GM20000 (cell line): ENCODE data around the gene DCTN3.
A peak's percentile ranks its signal among the peaks of the same experiment; 100 is the strongest.

Experiments used
- DNase-seq: peaks from one replicate; pipeline ENCODE4 v3.0.0; 2012; ENCODE audit warnings: low spot score
- TF ChIP-seq, protein P1 (sequence below): IDR thresholded peaks from 2 replicates; pipeline ENCODE4 v1.5.1; 2012; ENCODE audit warnings: mild to moderate bottlenecking, control low read depth; ENCODE audit errors: extremely low read depth, missing control alignments

The DCTN3 gene

DNA sequence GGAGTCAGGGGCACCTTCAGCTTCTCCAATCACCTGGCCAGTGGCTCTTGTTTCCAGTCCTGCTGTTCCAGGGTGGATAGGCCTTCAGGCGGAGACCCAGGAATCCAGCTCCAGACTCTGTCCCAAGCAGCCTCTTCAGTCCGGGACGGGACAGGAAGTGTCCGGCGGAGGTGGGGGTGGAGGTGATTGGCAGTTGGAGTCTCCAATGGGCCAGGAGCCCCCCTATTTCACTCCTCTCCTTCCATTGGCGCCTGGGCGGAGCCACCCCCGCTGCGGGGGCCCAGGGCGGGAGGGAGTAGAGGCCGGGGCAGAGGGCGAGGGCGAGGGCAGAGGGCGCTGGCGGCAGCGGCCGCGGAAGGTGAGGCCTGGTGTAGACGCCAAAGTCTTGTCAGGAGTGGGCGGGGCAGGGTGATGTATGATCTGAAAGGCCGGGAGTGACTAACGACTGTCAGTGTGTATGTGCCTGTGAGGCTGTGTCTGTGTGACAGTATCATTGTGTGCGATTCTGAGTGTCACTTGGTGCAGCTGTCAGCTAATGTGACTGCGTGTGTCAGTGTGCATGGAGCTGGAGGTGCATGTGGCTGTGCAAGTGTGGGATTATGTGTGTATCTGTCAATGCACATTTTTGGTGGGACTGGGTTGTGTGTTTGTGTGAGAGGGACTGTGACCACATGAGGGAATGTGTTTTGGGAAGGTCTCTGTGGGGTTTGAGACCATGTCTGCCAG is 31.7 kb upstream of the DCTN3 start, which contains the start of gene IL11RA:
IL11RA (plus strand) TSS at position 310 of the 726 bp plus-strand sequence. CDS start 3,033 bp downstream, outside the sequence.
- no peak for DNase-seq

DNA sequence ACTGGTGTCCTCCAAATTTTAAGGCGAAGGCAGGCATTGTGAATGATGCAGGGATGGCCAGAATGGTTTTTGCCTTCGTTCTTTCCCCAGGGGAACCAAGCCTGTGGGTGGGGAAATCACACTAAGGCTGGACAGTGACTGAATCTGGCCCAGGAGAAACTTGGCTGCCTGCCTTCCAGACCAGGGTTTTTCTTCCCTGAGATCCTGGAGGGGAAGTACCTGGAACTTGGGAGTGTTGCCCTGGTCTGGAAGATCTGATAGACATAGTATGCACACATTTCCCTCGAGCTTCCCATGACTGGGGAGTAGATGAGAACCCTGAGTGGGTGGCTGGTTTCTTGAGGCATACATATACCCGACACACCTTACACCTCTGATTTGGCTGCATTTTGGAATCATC is 31.0 kb upstream of the DCTN3 start:
- no peak for DNase-seq
- TF ChIP-seq, protein P1, sequence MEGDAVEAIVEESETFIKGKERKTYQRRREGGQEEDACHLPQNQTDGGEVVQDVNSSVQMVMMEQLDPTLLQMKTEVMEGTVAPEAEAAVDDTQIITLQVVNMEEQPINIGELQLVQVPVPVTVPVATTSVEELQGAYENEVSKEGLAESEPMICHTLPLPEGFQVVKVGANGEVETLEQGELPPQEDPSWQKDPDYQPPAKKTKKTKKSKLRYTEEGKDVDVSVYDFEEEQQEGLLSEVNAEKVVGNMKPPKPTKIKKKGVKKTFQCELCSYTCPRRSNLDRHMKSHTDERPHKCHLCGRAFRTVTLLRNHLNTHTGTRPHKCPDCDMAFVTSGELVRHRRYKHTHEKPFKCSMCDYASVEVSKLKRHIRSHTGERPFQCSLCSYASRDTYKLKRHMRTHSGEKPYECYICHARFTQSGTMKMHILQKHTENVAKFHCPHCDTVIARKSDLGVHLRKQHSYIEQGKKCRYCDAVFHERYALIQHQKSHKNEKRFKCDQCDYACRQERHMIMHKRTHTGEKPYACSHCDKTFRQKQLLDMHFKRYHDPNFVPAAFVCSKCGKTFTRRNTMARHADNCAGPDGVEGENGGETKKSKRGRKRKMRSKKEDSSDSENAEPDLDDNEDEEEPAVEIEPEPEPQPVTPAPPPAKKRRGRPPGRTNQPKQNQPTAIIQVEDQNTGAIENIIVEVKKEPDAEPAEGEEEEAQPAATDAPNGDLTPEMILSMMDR: no peak

More for the DNA sequence above, 31.7 kb upstream of the DCTN3 start, which contains the start of gene IL11RA:
- TF ChIP-seq, protein P1: no peak

DNA sequence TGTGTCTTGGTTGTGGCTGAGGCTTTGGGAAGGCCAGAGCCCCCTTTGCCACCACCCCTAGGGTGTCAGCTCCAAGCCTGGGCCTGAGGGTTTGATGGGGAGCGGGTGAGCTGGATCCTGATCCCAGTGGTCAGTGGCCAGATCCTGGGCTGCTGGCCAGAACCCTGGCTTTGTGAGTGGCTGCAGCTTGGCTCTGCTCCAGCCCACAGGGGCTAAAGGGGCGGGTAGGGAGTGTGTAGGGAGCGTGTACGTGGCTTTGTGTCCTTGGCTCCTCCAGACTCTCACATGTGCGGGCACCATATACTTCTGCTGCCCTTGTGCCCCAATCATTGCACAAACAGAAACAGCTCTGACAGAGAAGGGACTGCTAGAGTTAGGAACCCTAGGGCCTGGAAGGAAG is 30.5 kb upstream of the DCTN3 start:
- no peak for DNase-seq
- TF ChIP-seq, protein P1: no peak

DNA sequence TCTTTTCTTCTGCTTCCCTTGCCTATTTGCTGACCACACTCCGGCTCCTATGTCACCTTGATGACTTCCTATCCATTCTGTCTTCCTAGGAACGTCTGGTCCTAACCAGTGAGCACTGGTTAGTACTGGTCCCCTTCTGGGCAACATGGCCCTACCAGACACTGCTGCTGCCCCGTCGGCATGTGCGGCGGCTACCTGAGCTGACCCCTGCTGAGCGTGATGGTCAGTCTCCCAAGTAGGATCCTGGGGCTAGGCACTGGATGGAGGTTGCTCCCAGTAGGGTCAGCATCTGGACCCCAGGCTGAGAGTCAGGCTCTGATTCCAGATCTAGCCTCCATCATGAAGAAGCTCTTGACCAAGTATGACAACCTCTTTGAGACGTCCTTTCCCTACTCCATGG is 28.4 kb upstream of the DCTN3 start:
- no peak for DNase-seq
- TF ChIP-seq, protein P1: no peak

DNA sequence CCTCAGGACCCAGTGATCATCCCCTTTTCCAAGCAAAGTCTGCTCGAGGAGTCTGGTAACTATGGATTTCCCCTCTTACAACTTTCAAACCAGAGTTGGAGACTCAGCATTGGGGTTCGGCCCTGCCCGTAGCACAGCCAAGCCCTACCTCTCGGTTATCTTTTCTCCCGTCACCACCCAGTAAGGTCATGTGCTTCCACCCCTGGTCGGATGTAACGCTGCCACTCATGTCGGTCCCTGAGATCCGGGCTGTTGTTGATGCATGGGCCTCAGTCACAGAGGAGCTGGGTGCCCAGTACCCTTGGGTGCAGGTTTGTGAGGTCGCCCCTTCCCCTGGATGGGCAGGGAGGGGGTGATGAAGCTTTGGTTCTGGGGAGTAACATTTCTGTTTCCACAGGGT is 27.4 kb upstream of the DCTN3 start:
- TF ChIP-seq, protein P1: no peak
- no peak for DNase-seq

DNA sequence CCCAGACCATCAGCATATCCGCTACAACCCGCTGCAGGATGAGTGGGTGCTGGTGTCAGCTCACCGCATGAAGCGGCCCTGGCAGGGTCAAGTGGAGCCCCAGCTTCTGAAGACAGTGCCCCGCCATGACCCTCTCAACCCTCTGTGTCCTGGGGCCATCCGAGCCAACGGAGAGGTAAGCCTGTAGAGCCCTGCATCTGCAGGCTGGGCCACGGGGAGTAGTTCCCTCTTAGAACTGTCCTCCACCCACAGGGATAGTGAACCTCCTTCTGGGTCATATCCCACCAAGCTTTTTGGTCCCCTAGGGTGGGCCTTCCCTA is 26.7 kb upstream of the DCTN3 start:
- TF ChIP-seq, protein P1: no peak
- no peak for DNase-seq

DNA sequence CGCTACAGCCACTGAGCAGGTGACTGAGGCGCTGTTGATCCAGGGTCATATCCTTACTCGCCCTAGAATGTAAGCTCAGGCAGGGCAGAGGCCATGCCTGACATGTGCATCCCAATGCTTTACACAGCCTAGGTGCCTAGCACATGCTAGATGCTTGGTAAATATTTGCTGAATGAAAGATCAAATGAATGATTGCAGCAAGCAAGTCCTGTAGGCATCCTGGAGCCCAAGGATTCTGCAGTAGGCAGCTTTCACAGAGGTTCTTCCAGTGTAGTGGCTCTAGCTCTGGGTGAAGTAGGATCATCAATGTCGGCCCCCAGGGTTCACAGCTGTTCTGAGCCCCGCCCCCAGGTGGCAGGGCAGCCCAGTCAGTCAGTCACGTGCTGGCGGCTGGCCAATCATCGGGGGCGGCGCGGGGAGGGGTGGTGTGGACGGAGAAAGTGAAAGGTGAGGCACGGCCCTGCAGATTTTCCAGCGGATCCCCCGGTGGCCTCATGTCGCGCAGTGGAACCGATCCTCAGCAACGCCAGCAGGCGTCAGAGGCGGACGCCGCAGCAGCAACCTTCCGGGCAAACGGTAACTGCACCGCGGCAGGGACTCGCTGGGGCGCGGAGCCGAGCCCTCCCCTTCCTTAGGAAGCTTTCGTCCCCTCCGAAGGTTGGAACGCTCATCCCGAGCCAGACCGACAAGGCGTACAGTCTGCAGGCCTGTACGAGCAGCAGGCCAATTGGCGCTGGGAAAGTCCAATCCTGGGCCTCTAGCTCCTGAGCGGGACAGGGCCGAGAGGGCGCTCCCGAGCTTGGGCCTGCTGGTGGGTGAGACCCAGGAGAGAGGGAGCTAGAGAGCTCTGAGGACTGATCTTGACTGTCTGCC is 26.2 kb upstream of the DCTN3 start, which contains the start of gene GALT:
GALT (plus strand) TSS at position 465 of the 873 bp plus-strand sequence; CDS start at position 495, 30 bp downstream.
- peak; percentile 97 for DNase-seq
- TF ChIP-seq, protein P1: peak; percentile 42
